HUDEP-2 (cell line): ENCODE data around the gene SST.
"Not testable (repeated sequence)": the region's sequence is repeated elsewhere in the genome, so short reads cannot be mapped to it uniquely, and the experiment has no call there.

Experiments used
- DNase-seq, 76 experiments: peaks; one replicate each; lab custom pipeline; 2025; ENCODE audit not compliant: unreplicated experiment in 76 of 76; lab: John Stamatoyannopoulos, UW

Gene SST

GRCh38 chr3:187684880-187685279 lies 14.7 kb upstream of the SST start:
- DNase-seq, result no peak

- no peak for DNase-seq
Measured at GRCh38 chr3:187684444-187684843, 14.2 kb upstream of the SST start.

GRCh38 chr3:187681756-187682155 lies 11.6 kb upstream of the SST start:
- not testable (repeated sequence) for DNase-seq

- peak in 61 of 76 experiments; percentile 1 to 69 (median 30) for DNase-seq
Measured at GRCh38 chr3:187679638-187680396, 9.6 kb upstream of the SST start.

GRCh38 chr3:187678726-187679268 lies 8.6 kb upstream of the SST start:
- peak in 27 of 76 experiments; percentile 1 to 32 (median 13) for DNase-seq

- DNase-seq, result no peak
Measured at GRCh38 chr3:187677604-187678003, 7.4 kb upstream of the SST start.

GRCh38 chr3:187673012-187673411 lies 2.8 kb upstream of the SST start:
- DNase-seq, result no peak

GRCh38 chr3:187667526-187667925 lies 2.7 kb downstream of the SST start:
- no peak for DNase-seq

- DNase-seq, result no peak
Measured at GRCh38 chr3:187665764-187666402, 4.3 kb downstream of the SST start.

GRCh38 chr3:187665010-187665409 lies 5.2 kb downstream of the SST start:
- DNase-seq, result no peak

- no peak for DNase-seq
Measured at GRCh38 chr3:187662848-187663409, 7.3 kb downstream of the SST start.

GRCh38 chr3:187661267-187661666 lies 8.9 kb downstream of the SST start:
- no peak for DNase-seq

GRCh38 chr3:187651282-187651681 lies 18.9 kb downstream of the SST start:
- DNase-seq, result no peak

- DNase-seq, result no peak
Measured at GRCh38 chr3:187648177-187648576, 22.0 kb downstream of the SST start.

- no peak for DNase-seq
Measured at GRCh38 chr3:187646906-187647660, 23.1 kb downstream of the SST start.

GRCh38 chr3:187645379-187645778 lies 24.8 kb downstream of the SST start:
- not testable (repeated sequence) for DNase-seq

GRCh38 chr3:187642861-187643260 lies 27.3 kb downstream of the SST start:
- no peak for DNase-seq

- DNase-seq, result no peak
Measured at GRCh38 chr3:187641320-187642016, 28.7 kb downstream of the SST start.

- no peak for DNase-seq
Measured at GRCh38 chr3:187640569-187641059, 29.6 kb downstream of the SST start.

- no peak for DNase-seq
Measured at GRCh38 chr3:187639927-187640568, 30.1 kb downstream of the SST start.
